ENCODE measurements around the gene ZBTB12.

GRCh38 chr6:31948306-31948705 is 46.4 kb upstream of the ZBTB12 start:
- TF ChIP-seq, protein P1, sequence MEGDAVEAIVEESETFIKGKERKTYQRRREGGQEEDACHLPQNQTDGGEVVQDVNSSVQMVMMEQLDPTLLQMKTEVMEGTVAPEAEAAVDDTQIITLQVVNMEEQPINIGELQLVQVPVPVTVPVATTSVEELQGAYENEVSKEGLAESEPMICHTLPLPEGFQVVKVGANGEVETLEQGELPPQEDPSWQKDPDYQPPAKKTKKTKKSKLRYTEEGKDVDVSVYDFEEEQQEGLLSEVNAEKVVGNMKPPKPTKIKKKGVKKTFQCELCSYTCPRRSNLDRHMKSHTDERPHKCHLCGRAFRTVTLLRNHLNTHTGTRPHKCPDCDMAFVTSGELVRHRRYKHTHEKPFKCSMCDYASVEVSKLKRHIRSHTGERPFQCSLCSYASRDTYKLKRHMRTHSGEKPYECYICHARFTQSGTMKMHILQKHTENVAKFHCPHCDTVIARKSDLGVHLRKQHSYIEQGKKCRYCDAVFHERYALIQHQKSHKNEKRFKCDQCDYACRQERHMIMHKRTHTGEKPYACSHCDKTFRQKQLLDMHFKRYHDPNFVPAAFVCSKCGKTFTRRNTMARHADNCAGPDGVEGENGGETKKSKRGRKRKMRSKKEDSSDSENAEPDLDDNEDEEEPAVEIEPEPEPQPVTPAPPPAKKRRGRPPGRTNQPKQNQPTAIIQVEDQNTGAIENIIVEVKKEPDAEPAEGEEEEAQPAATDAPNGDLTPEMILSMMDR (IDR thresholded peaks at IDR 0.05; ENCODE audit: poor library complexity), result no peak
- no peak for TF ChIP-seq EZH2 (IDR thresholded peaks at IDR 0.05; ENCODE audit: borderline replicate concordance)

Data from hepatocyte (in vitro differentiated cells).